Uterus (tissue), 4 donors: ENCODE data around the gene ANKRD44. TPM values are rescaled to one million over a fixed set of nuclear protein-coding genes. Genes with fewer than 3 reads are reported as not detected.

Experiments used
- DNase-seq, 2 donors: peaks; one replicate each; pipeline ENCODE4 v3.0.0-alpha.2; 2019 to 2020
- H3K27ac ChIP-seq, 2 donors: fragments of 200-600 bp; sonication (generic); 1 replicate in 1 of 2; 2 replicates in 1 of 2; pipeline ENCODE4 v1.5.1; 2016 to 2018
- H3K27me3 ChIP-seq, 2 donors: fragments of 200-600 bp; sonication (generic); one replicate each; pipeline ENCODE4 v1.5.1; 2018 to 2019; ENCODE audit warnings: control low read depth in 1 of 2
- H3K36me3 ChIP-seq, 2 donors: fragments of 200-600 bp; sonication (generic); one replicate each; pipeline ENCODE4 v1.5.1; 2019; ENCODE audit warnings: control low read depth in 1 of 2
- H3K4me1 ChIP-seq, 2 donors: fragments of 200-600 bp; sonication (generic); one replicate each; pipeline ENCODE4 v1.5.1; 2018 to 2019; ENCODE audit warnings: control low read depth in 1 of 2
- H3K4me3 ChIP-seq, 2 donors: fragments of 200-600 bp; sonication (generic); 1 replicate in 1 of 2; 2 replicates in 1 of 2; pipeline ENCODE4 v1.5.1; 2018 to 2019; ENCODE audit warnings: mild to moderate bottlenecking in 1 of 2
- H3K9me3 ChIP-seq, 2 donors: fragments of 200-600 bp; sonication (generic); one replicate each; pipeline ENCODE4 v1.5.1; 2019; ENCODE audit warnings: control low read depth in 1 of 2
- CTCF ChIP-seq, 4 experiments: fragments of 200-600 bp in 2 of 4; fragments of 450-650 bp in 2 of 4; sonication (generic) in 2 of 4; IDR thresholded peaks; one replicate each; pipeline ENCODE4 v1.5.1; 2016 to 2019; ENCODE audit warnings: antibody characterized with exemption in 4 of 4, mild to moderate bottlenecking in 2 of 4, moderate library complexity in 1 of 4
- POLR2A ChIP-seq, 2 donors: fragments of 450-650 bp; IDR thresholded peaks; one replicate each; pipeline ENCODE4 v1.6.1; 2016; ENCODE audit warnings: antibody characterized with exemption in 2 of 2, mild to moderate bottlenecking in 1 of 2, moderate library complexity in 1 of 2
- intact Hi-C: fragments of 100-400 bp; cut with DNase I; formaldehyde crosslinking; loops from one replicate; pipeline ENCODE4 v1.15.1; 2023; ENCODE audit warnings: low total_unique reads
- total RNA-seq, 4 donors: library from RNA; depleted of rRNA in 3 of 4; stranded (reverse); fragments of >200 nt in 3 of 4; gene quantifications; one replicate each; pipeline versions ENCODE4 v1.1.0 to v1.2.4, GENCODE V29; 2014 to 2023
- donor health status: DM: yes; HTN: yes; CAD: no.

Gene ANKRD44
- total RNA-seq, 4 donors from 2014 or later, result 14.4 to 71.5 (median 23.2) TPM

- intact Hi-C loops, result no loop called here
- Histone ChIP-seq H3K36me3 (no peaks in the 10 kb centered on the region), H3K4me1 (no peaks in the 10 kb centered on the region), H3K27ac (no peak overlapping the region), H3K9me3 (no peaks in the 10 kb centered on the region), H3K27me3 (no peaks in the 10 kb centered on the region), H3K4me3 (no peak overlapping the region)
- no peak for DNase-seq
- no peak for TF ChIP-seq CTCF (IDR thresholded peaks at IDR 0.05)
- TF ChIP-seq POLR2A (IDR thresholded peaks at IDR 0.05), result no peak
Measured at GRCh38 chr2:197340591-197340990, 30.0 kb upstream of the ANKRD44 start.

GRCh38 chr2:197339496-197340220 is 29.1 kb upstream of the ANKRD44 start:
- Histone ChIP-seq H3K36me3 (no peaks in the 10 kb centered on the region), H3K27ac (no peak overlapping the region), H3K4me3 (no peak overlapping the region), H3K27me3 (no peaks in the 10 kb centered on the region), H3K4me1 (no peaks in the 10 kb centered on the region), H3K9me3 (no peaks in the 10 kb centered on the region)
- no peak for DNase-seq
- intact Hi-C loops, result no loop called here
- TF ChIP-seq POLR2A (IDR thresholded peaks at IDR 0.05), result no peak
- TF ChIP-seq CTCF (IDR thresholded peaks at IDR 0.05), result no peak

GRCh38 chr2:197339016-197339415 is 28.4 kb upstream of the ANKRD44 start:
- H3K27me3 ChIP-seq, result no peaks in the 10 kb centered on the region
- DNase-seq, result no peak
- no peaks in the 10 kb centered on the region for H3K4me1 ChIP-seq
- H3K4me3 ChIP-seq, result no peak overlapping the region
- intact Hi-C loops, result no loop called here
- H3K9me3 ChIP-seq, result no peaks in the 10 kb centered on the region
- no peaks in the 10 kb centered on the region for H3K36me3 ChIP-seq
- TF ChIP-seq POLR2A (IDR thresholded peaks at IDR 0.05) (no peak), CTCF (IDR thresholded peaks at IDR 0.05) (no peak)
- H3K27ac ChIP-seq, result no peak overlapping the region

- intact Hi-C loops, result no loop called here
- no peaks in the 10 kb centered on the region for H3K27me3 ChIP-seq
- no peaks in the 10 kb centered on the region for H3K36me3 ChIP-seq
- TF ChIP-seq CTCF (IDR thresholded peaks at IDR 0.05) (no peak), POLR2A (IDR thresholded peaks at IDR 0.05) (no peak)
- DNase-seq, result no peak
- no peak overlapping the region for H3K27ac ChIP-seq
- H3K9me3 ChIP-seq, result no peaks in the 10 kb centered on the region
- no peaks in the 10 kb centered on the region for H3K4me1 ChIP-seq
- no peak overlapping the region for H3K4me3 ChIP-seq
Measured at GRCh38 chr2:197332641-197333040, 22.1 kb upstream of the ANKRD44 start.

- no peak for DNase-seq
- Histone ChIP-seq H3K27me3 (no peaks in the 10 kb centered on the region), H3K36me3 (no peaks in the 10 kb centered on the region), H3K4me1 (no peaks in the 10 kb centered on the region), H3K27ac (no peak overlapping the region), H3K9me3 (no peaks in the 10 kb centered on the region), H3K4me3 (no peak overlapping the region)
- TF ChIP-seq CTCF (IDR thresholded peaks at IDR 0.05) (no peak), POLR2A (IDR thresholded peaks at IDR 0.05) (no peak)
- intact Hi-C loops, result no loop called here
Measured at GRCh38 chr2:197328461-197328860, 17.9 kb upstream of the ANKRD44 start.
